Endometrium (tissue), 2 donors: ENCODE results near the gene SNCAIP.

ENCODE experiments used
- FAIRE-seq: peaks from 2 replicates; lab custom pipeline; 2012; peaks lifted over from hg19 to GRCh38; lab: Jason Lieb, UNC
- donor health status: control.
- donor health status: control.

SNCAIP gene

DNA sequence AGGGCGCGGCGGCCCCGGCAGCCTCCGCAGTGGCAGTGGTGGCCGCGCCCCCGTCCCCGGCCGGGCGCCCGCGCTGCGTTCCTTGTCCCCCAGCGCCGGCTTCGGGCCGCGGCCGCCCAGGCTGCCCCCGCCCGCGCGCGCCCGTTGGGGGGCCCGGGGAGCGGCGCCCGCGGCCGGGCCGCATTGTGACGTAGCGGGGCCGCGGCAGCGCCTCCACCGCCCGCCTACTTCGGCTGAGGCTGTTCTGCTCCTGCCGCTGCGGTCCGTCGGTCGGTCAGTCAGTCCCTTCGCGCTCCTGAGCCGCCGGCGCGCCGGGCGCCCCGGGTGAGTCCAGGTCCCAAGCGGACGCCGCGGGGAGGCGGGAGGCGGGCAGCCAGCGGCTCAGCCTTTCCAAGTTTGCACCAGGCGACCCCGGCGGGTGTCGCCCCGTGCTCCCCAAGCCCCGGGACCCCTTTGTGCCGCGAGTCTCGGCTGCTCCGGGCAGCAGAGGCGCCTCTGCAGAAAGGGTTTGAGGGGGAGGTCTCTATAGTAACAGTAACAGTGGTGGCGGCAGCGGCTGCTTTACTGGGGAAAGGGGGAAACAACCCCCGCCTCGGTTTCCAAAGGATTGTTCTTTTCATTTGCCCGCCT lies at the start of gene SNCAIP:
Gene SNCAIP, plus strand, starts transcription at position 277 of the 630 bp plus-strand sequence. CDS start 78,898 bp downstream, outside the sequence.
- no peak for FAIRE-seq

DNA sequence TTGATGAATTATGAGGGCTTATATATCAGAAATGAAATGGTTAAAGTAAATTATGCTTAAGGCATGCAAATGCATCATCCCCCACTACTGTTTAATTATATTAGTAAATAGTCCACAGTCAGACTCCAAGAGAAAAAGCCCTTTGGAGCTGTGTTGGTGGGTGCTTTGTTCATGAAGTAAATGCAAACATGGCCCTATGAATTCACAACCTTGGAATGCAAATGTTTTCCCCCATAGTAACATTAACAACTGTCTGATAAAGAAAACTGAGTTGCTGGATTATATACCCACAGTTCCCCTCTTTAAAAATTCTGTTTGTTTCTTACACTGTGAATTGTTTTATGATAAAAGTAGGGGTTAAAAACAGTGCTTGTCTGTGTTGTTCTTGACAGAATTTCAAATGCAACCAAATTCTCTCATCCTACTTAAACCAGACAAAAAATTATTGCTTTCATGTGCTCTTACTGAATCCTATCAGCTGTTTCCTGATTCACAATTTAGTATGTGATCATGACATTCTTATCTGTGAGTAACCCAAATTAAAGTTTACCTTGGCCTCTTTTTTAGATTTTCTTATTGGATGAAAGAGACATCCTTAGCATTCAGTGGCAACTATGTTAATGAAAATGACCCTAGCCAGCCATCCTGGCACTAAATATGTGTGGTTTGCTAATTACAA lies 48.5 kb upstream of the SNCAIP start:
- no peak for FAIRE-seq

DNA sequence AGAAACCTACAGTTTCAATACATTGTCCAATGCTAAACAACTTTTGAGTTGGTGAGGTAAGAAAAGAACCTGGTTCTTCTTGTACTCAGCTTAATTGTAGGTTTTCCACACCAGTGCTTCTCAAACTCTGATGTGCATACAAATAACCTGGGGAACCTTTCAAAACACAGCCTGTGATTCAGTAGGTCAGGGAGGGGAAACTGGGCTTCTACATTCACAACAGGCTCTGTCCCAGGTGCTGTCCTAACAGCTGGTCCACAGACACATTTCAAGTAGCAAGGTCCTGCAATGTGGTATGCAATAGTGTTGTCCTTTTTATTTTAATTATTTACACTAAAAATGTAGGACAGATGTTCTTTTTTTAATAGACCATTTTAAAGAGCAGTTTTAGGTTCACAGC lies 47.4 kb upstream of the SNCAIP start:
- no peak for FAIRE-seq

DNA sequence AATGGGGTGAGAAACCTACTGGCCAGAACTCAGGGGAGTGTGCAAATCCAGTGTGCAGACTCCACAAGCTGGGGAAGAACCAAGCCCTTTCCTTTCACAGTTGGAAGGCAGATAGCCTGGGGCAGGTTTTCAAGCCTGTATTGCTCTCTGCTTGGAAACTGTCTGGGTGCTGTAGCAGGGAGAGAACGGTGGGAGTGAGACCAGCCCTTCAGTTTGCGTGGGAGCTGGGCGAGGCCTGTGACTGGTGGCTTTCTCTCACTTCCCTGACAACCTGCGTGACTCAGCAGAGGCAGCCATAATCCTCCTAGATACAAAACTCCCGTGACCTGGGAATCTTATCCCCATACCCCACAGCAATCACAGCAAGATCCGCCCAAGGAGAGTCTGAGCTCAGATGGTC lies 44.9 kb upstream of the SNCAIP start:
- FAIRE-seq, result no peak

DNA sequence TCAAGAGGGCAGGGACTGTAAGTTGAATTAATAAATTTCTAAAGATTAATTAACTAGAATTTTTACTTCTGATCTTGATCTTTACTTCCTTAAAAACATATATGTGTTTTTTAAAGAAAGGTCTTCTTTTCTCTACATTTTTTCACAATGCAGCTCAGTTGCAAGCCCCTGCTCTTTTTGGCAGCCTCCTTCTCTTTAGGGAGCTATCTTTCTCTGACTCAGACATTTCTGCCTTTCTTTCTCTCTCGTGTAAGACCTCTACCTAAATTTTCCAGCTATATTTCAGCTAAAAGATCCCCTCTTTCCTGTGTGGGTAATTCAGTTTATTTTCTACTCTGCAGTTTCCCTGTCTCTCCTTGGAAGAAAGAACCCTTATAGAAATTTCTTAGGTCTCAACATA lies 38.3 kb upstream of the SNCAIP start:
- FAIRE-seq, result no peak

DNA sequence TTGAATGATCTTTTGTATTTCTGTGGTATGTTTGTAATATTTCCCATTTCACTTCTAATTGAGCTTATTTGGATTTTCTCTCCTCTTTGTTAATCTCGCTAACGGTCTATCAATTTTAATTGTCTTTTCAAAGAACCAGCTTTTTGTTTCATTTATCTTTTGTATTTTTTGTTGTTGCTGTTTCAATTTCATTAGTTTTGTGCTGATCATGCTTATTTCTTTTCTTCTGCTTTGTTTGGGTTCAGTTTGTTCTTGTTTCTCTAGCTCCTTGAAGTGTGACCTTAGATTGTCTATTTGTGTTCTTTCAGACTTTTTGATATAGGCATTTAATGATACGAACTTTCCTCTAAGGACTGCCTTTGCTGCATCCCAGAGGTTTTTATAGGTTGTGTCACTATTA lies 28.4 kb upstream of the SNCAIP start:
- FAIRE-seq, result no peak

DNA sequence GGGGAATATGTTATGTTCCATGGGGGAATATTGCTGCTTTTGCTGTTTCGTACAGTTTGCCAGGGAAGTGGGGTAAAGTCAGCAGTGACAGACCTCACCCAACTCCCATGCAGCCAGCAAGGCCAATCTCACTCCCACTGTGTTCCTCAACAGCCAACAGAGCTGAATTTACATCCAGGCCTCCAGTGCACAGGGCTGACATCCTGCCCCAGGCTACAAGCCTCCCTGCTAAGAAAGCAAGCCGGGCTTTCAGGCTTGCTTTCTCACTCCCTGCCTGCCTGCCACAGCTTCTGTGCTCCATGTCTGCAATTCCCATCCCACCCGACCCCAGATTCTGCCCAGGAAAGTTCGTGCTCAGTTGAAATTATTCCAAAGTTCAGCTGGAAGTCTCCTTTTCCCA lies 25.5 kb upstream of the SNCAIP start:
- no peak for FAIRE-seq

DNA sequence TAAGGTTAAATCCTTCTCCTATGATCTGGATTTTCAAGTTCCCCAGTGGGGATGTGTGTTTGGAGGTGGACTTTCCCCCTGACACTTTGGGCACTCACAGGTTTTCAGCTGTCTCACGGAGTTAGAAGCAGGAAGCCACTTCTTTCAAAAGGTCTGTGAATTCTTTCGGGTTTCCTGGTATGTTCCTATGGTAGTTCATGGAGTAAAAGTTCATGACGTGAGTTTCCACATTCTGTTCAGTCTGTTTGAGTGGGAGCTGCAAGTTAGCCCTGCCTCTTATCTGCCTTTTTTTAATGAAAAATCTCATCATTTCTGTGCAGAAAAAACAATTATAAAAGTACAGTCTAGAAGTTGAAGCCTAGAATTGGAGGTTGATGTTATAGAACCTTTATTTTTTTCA lies 24.9 kb upstream of the SNCAIP start:
- FAIRE-seq, result no peak

DNA sequence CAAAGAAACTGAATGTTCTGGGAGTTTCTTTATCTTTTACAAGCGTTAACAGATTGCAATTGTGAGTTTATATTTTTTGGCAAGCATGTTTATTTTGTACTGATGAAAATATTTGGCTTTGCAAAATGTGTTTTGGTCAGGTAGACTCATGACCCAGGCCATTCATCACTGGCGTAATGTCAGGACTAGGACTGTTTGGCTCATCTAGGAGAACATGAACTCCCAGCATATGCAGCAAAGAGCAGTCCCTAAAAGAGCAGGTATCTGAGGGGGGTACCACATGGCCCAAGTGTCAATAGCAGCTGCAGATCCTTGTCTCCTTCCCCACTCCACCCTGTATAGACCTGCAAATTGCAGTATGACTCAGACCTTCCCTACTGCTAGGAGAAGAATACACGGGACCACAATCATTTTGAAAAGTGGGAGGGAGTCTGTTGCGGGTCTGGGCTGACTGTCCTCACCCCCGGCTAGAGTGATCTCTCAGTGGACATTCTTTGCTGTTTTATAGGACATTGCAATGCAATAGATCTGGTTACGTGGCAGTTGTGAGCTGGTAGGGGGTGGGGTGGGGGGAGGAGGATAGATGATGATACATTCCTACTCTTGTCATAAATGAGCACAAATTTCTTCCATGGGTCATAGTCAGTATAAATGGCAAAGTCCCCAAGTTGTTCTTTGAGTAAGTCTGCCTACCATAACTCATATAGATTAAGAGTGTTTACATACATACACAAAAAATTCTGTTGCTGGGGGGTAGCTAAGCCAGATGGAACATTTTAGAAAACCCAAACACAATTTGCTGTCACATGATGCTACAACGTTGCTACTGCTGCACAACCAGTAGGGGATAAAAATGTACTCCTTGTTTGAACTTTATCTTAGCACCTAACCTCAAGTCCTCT lies 20.8 kb upstream of the SNCAIP start:
- FAIRE-seq, result peak; percentile 58

DNA sequence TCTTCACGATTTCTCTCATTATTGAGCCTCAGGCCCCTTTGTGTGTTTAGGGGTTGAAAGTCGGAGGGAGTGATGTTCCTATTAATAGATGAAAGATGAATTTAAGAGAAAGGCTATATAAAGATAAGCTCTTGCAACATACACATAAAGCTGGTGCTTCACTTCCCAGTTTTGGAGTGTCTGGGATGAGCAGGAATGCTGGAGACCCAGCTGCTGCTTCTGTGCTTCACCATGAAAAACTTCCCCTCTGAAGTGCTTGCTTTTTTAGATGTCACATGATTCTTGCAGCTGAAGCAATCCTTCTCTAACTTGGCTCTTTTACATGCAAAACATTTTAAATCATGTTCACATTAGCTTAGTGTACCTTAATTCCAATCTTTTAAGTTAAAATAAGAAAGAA lies 19.7 kb upstream of the SNCAIP start:
- FAIRE-seq, result peak; percentile 86

DNA sequence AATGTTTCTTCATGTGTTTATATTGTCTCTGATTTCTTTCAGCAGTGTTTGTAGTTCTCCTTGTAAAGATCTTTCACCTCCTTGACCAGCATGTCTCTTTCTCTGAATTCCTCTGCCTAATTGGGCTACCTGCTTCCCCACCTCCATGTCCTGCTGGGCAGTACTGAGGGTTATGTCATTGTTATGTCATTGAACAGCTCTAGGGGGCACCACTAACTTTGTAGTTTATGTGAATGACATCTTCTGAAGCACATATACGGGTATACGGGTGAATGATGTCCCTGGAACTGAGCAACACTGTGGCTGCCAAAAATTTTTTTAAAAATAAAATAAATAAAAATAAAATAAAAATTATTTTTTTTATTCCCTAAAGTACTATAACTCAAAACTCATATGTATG lies 16.9 kb upstream of the SNCAIP start:
- FAIRE-seq, result no peak

DNA sequence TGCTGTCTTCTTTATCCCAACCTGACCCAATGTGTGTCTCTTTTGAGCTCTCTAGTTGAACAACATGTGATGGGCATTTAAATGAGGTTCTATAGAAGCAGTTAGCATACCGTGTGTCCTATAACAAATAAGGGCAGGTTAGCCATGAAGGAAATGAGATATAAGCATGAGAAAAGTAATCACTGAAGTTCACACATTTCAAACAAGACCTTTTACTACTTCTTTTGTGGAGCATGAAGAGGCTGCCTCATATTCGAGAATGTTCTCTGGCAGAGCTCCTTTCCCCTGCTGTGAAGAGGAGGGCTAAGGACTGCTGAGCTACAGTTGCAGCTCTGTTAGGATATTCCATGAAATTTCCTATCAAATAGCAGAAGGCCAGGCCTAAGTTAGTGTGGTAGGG lies 15.2 kb upstream of the SNCAIP start:
- no peak for FAIRE-seq

DNA sequence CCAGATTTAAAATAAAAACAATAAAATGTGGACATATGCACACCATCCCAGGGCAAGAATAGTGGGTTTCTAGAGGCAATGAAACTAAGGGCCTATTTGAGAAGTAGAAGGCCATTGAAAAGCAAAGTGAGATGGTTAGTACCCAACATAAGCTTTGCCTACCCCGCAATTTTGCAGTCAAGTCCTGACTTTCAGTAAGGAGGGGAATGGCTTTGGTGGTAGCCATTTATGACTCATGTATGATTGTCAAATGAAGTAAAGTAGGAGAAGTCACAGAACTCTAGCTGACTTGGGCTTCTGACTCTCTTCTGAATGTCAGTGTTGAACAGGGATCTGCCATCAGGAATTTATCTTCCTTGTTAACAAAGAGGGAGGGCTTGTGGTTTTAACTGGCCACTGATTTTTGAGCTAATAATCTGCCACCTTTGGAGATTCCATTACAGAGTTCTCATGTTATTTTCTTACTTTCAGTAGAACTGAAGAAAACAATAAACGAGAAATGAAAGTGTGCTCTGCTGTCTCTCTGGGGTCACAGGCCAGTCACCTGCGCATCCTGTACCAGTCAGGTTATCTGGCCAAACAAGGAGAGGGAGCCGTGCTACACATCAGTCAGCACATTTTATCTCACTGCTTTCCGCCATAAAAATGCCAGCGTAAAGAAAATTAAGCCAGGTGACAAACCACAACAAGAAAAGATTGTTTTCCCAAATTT lies 14.3 kb upstream of the SNCAIP start:
- FAIRE-seq, result no peak

DNA sequence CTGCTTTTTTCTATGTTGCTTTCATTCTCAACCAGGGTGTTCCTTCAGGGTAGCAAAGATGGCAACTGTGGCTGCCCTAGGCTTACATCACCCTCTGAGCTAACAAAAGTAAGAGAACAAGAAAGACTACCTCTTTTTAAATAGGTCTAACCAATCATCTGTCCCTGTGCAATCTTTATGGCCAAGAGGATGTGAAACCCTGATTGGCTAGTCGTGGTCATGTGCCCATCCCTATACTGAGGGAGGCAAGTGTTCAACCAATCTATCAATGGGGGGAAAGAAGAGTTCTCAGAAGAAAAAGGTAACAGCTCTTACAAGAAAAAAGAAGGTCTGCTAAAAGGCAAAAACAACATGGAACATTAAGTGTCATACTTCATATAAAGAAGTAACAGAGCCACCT lies 11.7 kb upstream of the SNCAIP start:
- FAIRE-seq, result no peak

DNA sequence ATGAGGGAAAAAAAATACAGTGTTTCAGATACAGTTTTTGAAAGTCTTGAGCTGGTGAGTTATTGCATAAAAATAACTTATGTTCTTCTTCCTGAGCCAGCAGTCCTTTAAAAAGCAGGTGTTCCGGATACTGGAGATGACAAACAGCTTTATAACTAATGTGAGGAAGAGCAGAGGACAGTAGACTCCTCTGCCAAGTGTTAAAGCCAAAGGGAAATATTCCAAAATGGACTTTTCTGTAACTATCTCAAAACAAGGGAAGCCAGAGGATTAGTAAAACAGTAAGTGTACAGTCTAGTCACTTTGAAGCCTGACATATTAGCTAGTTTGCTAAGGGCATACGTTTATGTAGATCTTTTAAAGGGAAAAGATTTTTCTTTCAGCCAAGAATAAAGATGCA lies 11.0 kb upstream of the SNCAIP start:
- peak; percentile 84 for FAIRE-seq

DNA sequence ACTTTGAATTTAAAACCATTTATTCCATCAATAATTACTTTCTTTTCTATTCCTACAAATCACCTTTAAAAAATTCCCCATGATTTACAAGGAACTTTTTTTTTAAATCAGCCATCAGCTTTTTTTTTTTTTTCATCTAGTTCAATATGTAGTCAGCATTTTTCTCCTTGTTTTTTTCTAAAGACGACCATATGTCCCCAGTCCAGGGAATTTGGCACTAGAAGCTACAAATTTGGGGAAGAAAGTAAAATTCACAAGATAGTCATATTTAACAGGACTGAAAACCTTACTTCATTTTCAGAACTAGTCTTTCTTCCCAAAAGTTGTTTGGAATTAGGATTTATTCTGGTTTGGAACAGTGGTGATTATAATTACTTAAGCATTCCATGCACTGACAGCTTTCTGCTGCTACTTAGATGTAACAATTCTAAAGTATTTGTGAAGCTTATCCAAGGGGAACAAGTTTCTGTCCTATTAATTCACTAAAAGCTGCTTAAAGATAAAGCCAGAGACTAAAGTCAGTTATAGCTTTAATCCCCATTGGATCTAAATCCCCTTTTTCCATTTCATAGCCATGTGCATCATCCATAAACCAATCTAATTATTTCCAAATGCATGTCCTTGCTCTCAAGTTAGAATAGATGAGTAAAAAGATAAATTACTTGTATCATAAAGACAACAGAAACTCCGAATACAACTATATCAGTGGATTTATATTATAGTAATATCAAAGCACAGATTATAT lies 7.4 kb upstream of the SNCAIP start:
- no peak for FAIRE-seq

DNA sequence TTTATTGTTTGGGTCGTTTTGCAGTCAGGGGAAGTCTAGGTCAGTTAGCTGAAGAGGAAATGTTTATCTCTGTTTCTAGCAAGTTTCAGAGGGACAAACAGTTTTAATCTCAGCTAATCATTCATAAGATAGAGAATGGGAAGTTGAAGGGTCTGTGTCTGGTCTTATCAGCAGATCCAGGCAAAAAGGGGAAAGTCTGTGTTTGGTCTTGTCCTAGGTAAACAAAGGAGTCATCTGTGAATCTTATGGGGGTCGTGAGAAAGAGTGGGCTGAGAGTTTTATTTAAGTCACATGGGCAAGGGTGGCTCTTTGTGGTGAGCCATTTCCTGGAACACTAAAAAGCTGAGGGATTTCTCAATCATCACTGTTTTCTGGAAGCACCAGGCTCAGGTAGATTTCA lies 5.6 kb upstream of the SNCAIP start:
- FAIRE-seq, result no peak

DNA sequence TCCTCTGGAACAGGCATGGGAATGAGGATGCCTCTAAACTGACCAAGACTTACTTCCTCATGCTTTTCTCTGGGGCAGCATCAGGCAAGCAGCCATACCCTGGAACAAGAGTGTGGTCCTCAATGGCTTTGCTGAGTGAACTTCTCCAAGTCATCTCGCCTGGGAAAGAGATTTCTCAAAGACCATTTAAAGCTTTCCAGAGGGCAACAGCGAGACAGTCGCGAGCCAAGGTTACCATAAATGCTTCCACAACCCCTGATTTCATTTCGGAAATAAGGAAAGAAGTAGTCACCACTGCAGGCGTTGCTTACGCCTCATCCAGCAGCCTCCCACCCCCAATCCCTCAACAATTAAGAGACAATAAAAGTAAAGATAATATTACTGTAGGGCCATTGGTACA lies 1.1 kb upstream of the SNCAIP start:
- FAIRE-seq, result no peak

DNA sequence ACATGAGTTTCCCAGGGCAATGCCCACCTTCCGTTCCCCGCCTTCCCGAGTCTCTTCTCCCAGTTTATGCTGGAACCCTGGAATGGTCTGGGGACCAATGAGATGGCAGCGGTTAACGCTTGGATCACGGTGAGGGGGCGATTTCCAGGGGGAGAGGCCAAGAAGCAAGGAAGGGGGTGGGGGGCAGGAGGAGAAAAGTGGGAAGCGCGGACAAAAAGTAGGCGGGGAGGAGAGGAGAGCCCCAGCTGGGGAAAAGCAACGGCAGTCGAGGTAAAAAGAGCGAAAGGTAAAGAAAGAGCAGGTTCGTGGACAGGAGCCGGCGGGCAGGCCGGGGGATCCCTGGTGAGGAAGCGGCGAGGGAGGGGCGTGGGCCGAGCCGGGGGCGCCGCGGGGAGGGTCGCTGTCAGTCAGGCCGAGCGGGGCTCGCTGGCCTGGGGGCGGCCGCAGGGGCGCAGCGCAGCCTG lies 508 bp upstream of the SNCAIP start:
- FAIRE-seq, result no peak

DNA sequence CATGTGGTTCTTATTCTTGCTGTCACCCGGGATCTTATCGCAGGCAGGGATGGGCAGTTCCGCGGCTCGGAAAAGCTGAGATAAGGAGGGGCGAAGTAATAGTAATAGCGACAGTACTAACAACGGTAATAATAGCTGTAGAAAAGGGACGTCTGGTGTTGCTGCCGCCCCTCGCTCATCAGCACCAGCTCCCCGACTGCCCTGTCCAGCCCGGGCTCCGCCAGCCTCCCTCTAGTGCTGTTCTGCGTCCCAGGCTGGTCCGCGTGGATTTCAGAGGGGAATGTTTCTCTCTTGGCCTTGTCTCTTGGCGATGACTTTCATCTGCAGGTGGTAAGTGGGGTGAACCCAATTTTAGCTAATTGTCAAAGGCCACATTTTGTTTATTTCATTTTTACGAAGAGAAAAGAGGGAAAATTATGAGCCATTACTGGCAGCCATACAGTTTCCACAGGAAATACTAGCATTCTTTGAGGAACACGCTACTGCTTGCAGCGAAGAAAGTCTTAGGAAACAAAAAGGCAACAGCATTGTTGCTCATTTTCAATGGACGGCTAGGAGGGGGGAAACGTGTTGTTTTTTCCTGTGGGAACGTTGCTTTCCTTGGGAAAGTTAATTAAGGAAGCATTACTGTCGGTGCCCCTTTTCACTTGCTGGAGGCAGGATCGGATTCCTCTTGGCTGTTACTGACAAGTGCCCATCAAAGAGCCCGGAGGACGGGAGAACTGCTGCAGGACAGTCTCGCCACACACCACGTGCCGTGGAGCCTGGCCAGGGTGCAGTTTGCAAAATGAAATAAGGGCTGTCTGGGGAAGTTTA lies 762 bp downstream of the SNCAIP start:
- no peak for FAIRE-seq

DNA sequence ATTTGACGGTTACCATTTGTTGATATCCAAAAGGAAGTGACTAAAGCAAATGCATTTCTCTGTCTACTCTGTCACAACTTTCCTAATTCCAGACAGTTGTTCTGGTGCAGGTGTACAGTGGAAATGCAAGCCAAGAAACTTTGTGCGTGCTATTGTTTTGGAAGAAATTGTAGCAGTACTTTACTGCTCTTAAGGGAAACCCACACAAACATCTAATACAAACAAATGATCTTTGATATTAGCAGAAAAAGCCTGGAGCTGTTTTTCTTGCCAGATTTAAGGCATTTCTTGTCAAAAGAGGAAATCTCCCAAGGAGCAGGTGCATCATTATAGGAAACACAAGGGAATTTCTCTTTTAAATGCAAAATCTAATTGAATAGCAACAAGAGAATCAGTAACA lies 2.0 kb downstream of the SNCAIP start:
- FAIRE-seq, result no peak
